B cell (primary cell): ENCODE results near the gene FAM76A. TPM values are rescaled to one million over a fixed set of nuclear protein-coding genes. Genes with fewer than 3 reads are reported as not detected.

Source experiments
- ATAC-seq: fragments of 200-7000 bp; cut with Tn5 transposase; one replicate; pipeline ENCODE4 v1.10.0; 2021; ENCODE audit warnings: low read depth, mild to moderate bottlenecking, moderate number of reproducible peaks, moderate library complexity
- CTCF ChIA-PET: fragments of 350-600 bp; sonication (Branson Sonifier 250); formaldehyde crosslinking; loops from one replicate; lab custom pipeline; 2021; ENCODE audit warnings: antibody characterized with exemption, inconsistent platforms; lab: Charles Lee
- POLR2A ChIA-PET: fragments of 350-600 bp; sonication (Branson Sonifier 250); formaldehyde crosslinking; loops from one replicate; lab custom pipeline; 2021; ENCODE audit warnings: antibody characterized with exemption; lab: Charles Lee
- DNase-seq: peaks from one replicate; pipeline ENCODE4 v3.0.0; 2013
- H2AFZ ChIP-seq: 2 replicates; pipeline ENCODE4 v1.6.1; 2012; ENCODE audit warnings: mild to moderate bottlenecking, low read depth, low read length; ENCODE audit not compliant: insufficient read depth, poor library complexity, severe bottlenecking
- H3K27ac ChIP-seq, 2 donors: 1 replicate in 1 of 2; 2 replicates in 1 of 2; pipeline ENCODE4 v1.5.1; 2012 to 2013; ENCODE audit warnings: low read length in 2 of 2, mild to moderate bottlenecking in 2 of 2, moderate library complexity in 1 of 2
- H3K27me3 ChIP-seq, 4 experiments: fragments of 200-600 bp in 1 of 4; sonication (generic) in 1 of 4; replicated peaks in 1 of 4; 1 replicate in 2 of 4; 2 replicates in 2 of 4; pipeline versions ENCODE4 v1.6.1 to v1.7.0; 2013 to 2016; ENCODE audit warnings: low read length in 3 of 4, mild to moderate bottlenecking in 2 of 4, mixed read lengths in 1 of 4, moderate library complexity in 1 of 4; ENCODE audit not compliant: insufficient read depth in 4 of 4, control insufficient read depth in 3 of 4; ENCODE audit errors: control extremely low read depth in 1 of 4
- H3K36me3 ChIP-seq, 2 experiments: replicated peaks in 1 of 2; 1 replicate in 1 of 2; 2 replicates in 1 of 2; pipeline versions ENCODE4 v1.6.1 to v1.7.1; 2013; ENCODE audit warnings: low read length in 1 of 2; ENCODE audit not compliant: insufficient read depth in 2 of 2, control insufficient read depth in 1 of 2; ENCODE audit errors: control extremely low read depth in 1 of 2, extremely low read depth in 1 of 2
- H3K4me1 ChIP-seq, 2 donors: fragments of 200-600 bp in 1 of 2; sonication (generic) in 1 of 2; 1 replicate in 1 of 2; 2 replicates in 1 of 2; pipeline versions ENCODE4 v1.5.1 to v1.6.1; 2013 to 2017; ENCODE audit warnings: low read length in 2 of 2; ENCODE audit not compliant: control insufficient read depth in 2 of 2, insufficient read depth in 2 of 2
- H3K4me2 ChIP-seq: replicated peaks from 2 replicates; pipeline ENCODE3; 2012; ENCODE audit warnings: mild to moderate bottlenecking, low read depth, low read length; ENCODE audit not compliant: poor library complexity, severe bottlenecking
- H3K4me3 ChIP-seq, 5 experiments: fragments of 200-600 bp in 1 of 5; sonication (generic) in 1 of 5; 1 replicate in 3 of 5; 2 replicates in 2 of 5; pipeline versions ENCODE4 v1.5.1 to v1.7.0; 2011 to 2016; ENCODE audit warnings: low read length in 4 of 5, mild to moderate bottlenecking in 4 of 5, low read depth in 2 of 5, control low read depth in 1 of 5, moderate library complexity in 1 of 5; ENCODE audit not compliant: insufficient read depth in 1 of 5; ENCODE audit errors: control extremely low read depth in 1 of 5, extremely low read depth in 1 of 5
- H3K79me2 ChIP-seq: fragments of 200-600 bp; sonication (generic); one replicate; pipeline ENCODE4 v1.6.0; 2016; ENCODE audit warnings: low read length; ENCODE audit not compliant: control insufficient read depth, insufficient read depth
- H3K9ac ChIP-seq: fragments of 200-600 bp; sonication (generic); 2 replicates; pipeline ENCODE4 v1.6.1; 2017; ENCODE audit warnings: mild to moderate bottlenecking, low read length, moderate library complexity
- H3K9me3 ChIP-seq, 3 donors: one replicate each; pipeline versions ENCODE4 v1.6.1 to v1.7.1; 2013; ENCODE audit warnings: low read length in 2 of 3; ENCODE audit not compliant: control insufficient read depth in 2 of 3, insufficient read depth in 1 of 3; ENCODE audit errors: control extremely low read depth in 1 of 3
- H4K20me1 ChIP-seq: 2 replicates; pipeline ENCODE4 v1.6.0; 2012; ENCODE audit warnings: mild to moderate bottlenecking, low read length; ENCODE audit not compliant: insufficient read depth, control insufficient read depth, poor library complexity, severe bottlenecking
- H3K27ac Mint-ChIP-seq: one replicate; pipeline ENCODE4 v1.8.0; 2021; ENCODE audit warnings: mixed read lengths
- H3K27me3 Mint-ChIP-seq: one replicate; pipeline ENCODE4 v1.8.0; 2021; ENCODE audit warnings: mixed read lengths
- H3K4me1 Mint-ChIP-seq: one replicate; pipeline ENCODE4 v1.8.0; 2021; ENCODE audit warnings: mixed read lengths
- H3K4me3 Mint-ChIP-seq: one replicate; pipeline ENCODE4 v1.8.0; 2021; ENCODE audit warnings: mixed read lengths
- H3K9me3 Mint-ChIP-seq: one replicate; pipeline ENCODE4 v1.8.0; 2022; ENCODE audit warnings: mixed read lengths; ENCODE audit not compliant: insufficient read depth
- CTCF ChIP-seq: fragments of 200-600 bp; IDR thresholded peaks from one replicate; pipeline ENCODE4 v1.8.0; 2022; ENCODE audit warnings: antibody characterized with exemption, mild to moderate bottlenecking
- EZH2 ChIP-seq: IDR thresholded peaks from 2 replicates; pipeline ENCODE4 v1.6.1; 2012; ENCODE audit warnings: borderline replicate concordance, low read depth, mild to moderate bottlenecking, moderate library complexity, low read length; ENCODE audit not compliant: insufficient read depth, poor library complexity, severe bottlenecking
- WGBS: methylation state at CpG from one replicate; pipeline ENCODE4 v1.1.5; 2013; ENCODE audit warnings: missing lambda C conversion rate; ENCODE audit not compliant: insufficient coverage; 5-methylcytosine and 5-hydroxymethylcytosine counted together
- intact Hi-C: fragments of 100-400 bp; cut with micrococcal nuclease; formaldehyde crosslinking; loops from one replicate; pipeline ENCODE4 v1.10.0; 2022
- polyA plus RNA-seq: library from polyadenylated mRNA; depleted of rRNA; stranded (reverse); fragments of >200 nt; gene quantifications from 2 replicates; pipeline ENCODE4 v1.2.3, GENCODE V29; 2012
- total RNA-seq, 2 donors: library from RNA; stranded (reverse); fragments of 120-200 nt in 1 of 2; gene quantifications; 1 replicate in 1 of 2; 2 replicates in 1 of 2; pipeline versions ENCODE4 v1.2.3 to v1.2.4, GENCODE V29; 2013 to 2022

Gene FAM76A
- total and polyA plus RNA-seq, 2 donors (not counting 1 experiment from before 2014, with no cell fraction given): 11.7 to 25.0 TPM

DNA sequence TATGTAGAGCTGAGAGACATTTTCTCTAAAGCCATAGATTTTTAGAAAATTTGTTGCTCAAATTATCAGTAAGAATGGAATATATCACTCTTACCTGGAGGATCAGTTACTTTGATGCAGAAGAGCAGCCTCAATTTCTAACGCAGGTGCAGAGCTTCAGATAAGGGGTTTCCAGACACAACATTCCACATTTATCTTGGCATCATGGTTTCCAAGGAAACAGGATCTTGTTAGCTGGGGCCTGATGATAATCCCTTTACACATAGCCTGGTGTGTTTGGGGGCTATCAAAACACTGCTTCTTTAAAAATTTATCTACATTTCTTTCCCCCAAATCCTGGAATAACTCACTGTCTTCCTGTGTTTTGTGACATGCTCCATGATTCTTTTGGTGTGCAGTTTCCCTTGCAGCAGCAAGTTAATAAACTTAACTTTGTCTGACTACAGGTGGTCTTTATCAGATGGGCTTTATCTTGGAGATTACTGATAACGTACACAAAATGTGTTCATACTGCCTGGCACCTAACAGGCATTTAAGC lies 44.6 kb downstream of the FAM76A start:
- ATAC-seq (no peak), DNase-seq (no peak)
- POLR2A ChIA-PET: no interaction called here
- H2AFZ ChIP-seq: no peak overlapping the region
- WGBS: no CpG with 5 or more reads among the region's 2 CpGs
- no peaks in the 10 kb centered on the region for H3K36me3 ChIP-seq
- Mint-ChIP-seq H3K4me1 (peaks cover 19% of the 10 kb centered on the region), H3K4me3 (no peak overlapping the region), H3K9me3 (no peaks in the 10 kb centered on the region), H3K27me3 (no peaks in the 10 kb centered on the region), H3K27ac (peak overlapping the region; percentile 13)
- intact Hi-C loops: loop anchor here (5.0 kb wide), 2 partner anchors 557 to 673 kb away; partner anchors contain the start of gene MED18
- H3K27ac ChIP-seq: no peak overlapping the region
- no peaks in the 10 kb centered on the region for H3K27me3 ChIP-seq
- no peaks in the 10 kb centered on the region for H4K20me1 ChIP-seq
- CTCF ChIA-PET: interaction anchor here (0.7 kb wide), 1 partner anchor 800 kb away, joined by 3 read pairs; no protein-coding TSS in a partner anchor
- H3K4me1 ChIP-seq: peaks cover 16 to 23% of the 10 kb centered on the region in 2 donors
- no peaks in the 10 kb centered on the region for H3K9me3 ChIP-seq
- H3K79me2 ChIP-seq: peaks cover 23% of the 10 kb centered on the region
- TF ChIP-seq CTCF (no peak), EZH2 (no peak)
- H3K4me2 ChIP-seq: no peak overlapping the region
- no peak overlapping the region for H3K9ac ChIP-seq
- H3K4me3 ChIP-seq: no peak overlapping the region
